ENCODE results near the gene CDK2AP2. TPM values are rescaled to one million over a fixed set of nuclear protein-coding genes. Genes with fewer than 3 reads are reported as not detected.
"Not testable (repeated sequence)": the region's sequence is repeated elsewhere in the genome, so short reads cannot be mapped to it uniquely, and the experiment has no call there.

CDK2AP2 gene
- total RNA-seq, 1 donor from 2014 or later, result 104 TPM

DNA sequence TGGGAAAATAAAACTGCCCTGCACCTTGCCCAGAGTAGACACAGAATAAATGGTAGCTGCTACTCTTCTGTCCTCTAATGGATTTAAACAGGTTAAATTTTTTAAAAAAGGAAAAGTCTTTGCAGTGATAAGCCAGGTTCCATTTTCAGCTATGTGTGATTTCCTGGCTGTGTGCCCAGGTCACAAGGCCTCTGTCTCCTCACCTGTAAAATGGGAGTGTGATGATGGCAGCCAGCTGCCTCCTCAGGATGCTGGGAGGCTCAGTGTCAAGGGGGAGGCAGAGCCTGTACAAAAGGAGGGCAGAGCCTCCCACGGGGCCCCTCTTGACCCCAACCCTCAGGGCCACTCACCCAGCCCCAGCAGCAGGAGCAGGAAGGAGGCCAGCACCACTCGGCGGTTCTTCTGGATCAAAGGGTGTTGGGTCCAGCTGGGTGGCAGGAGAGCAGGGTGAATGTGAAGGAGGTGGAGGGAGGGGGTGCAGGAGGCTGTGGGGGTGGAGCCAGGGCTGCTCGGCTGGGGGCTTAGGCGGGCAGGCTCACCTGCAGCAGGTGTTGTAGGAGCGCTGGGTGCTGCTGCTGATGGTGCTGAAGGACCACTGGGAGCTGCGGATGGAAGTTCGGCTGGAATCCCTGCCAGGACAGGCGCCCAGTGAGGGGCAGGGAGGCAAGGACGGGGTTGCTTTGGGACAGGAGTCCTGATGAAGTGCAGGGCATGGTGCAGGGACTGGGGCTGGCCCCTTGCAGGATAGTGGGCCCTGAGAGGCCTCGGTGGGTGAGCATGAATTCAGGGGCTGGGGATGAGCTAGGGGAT, 40.8 kb downstream of the CDK2AP2 start:
- TF ChIP-seq, protein P1, sequence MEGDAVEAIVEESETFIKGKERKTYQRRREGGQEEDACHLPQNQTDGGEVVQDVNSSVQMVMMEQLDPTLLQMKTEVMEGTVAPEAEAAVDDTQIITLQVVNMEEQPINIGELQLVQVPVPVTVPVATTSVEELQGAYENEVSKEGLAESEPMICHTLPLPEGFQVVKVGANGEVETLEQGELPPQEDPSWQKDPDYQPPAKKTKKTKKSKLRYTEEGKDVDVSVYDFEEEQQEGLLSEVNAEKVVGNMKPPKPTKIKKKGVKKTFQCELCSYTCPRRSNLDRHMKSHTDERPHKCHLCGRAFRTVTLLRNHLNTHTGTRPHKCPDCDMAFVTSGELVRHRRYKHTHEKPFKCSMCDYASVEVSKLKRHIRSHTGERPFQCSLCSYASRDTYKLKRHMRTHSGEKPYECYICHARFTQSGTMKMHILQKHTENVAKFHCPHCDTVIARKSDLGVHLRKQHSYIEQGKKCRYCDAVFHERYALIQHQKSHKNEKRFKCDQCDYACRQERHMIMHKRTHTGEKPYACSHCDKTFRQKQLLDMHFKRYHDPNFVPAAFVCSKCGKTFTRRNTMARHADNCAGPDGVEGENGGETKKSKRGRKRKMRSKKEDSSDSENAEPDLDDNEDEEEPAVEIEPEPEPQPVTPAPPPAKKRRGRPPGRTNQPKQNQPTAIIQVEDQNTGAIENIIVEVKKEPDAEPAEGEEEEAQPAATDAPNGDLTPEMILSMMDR (IDR thresholded peaks at IDR 0.05; ENCODE audit: insufficient read depth, low read length, poor library complexity, severe bottlenecking), result no peak
- no peak for DNase-seq (ENCODE audit: low read depth)
- no peaks in the 10 kb centered on the region for H3K27me3 ChIP-seq (ENCODE audit: control insufficient read depth, insufficient read depth, low read length)
- peaks cover 2% of the 10 kb centered on the region for H3K36me3 ChIP-seq (ENCODE audit: control insufficient read depth, insufficient read depth, low read length)
- no peak overlapping the region for H3K4me3 ChIP-seq (ENCODE audit: low read depth, low read length)

DNA sequence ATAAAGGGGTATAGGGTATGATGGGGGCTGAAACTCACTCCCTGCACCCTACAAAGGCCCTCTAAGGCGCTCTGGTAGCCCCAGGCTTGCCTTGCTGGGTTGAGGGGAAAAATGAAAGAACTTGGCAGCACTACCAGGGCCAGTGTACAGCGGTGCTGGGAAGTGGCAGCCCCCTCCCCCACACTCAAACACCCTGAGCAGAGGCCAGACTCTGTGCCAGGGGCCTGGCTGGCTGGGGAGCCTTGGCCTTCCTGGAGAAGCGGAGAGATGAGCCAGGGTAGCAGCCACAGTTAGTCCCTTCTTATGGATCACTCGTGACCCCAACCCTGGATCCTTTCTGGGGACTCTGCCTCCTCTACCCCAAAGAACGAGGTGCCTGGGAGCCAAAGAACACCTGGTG, 41.6 kb downstream of the CDK2AP2 start:
- no peaks in the 10 kb centered on the region for H3K27me3 ChIP-seq (ENCODE audit: control insufficient read depth, insufficient read depth, low read length)
- TF ChIP-seq, protein P1 (IDR thresholded peaks at IDR 0.05; ENCODE audit: insufficient read depth, low read length, poor library complexity, severe bottlenecking), result no peak
- DNase-seq (ENCODE audit: low read depth), result no peak
- no peak overlapping the region for H3K4me3 ChIP-seq (ENCODE audit: low read depth, low read length)
- peaks cover 2% of the 10 kb centered on the region for H3K36me3 ChIP-seq (ENCODE audit: control insufficient read depth, insufficient read depth, low read length)

DNA sequence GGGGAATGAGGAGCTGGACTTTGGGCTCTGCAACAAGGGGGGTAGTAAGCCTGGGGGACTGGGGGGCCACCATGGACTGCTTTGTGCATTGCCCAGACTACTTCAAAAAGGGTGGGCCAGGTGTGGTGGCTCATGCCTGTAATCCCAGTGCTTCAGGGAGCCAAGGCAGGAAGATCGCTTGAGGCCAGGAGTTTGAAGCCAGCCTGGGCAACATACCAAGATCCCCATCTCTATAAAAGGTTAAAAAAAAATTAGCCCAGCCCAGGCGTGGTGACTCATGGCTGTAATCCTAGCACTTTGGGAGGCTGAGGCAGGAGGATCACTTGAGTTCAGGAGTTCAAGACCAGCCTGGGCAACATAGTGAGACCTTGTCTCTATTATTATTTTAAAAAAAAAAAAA, 42.4 kb downstream of the CDK2AP2 start:
- peak overlapping the region; percentile 90 for H3K4me3 ChIP-seq (ENCODE audit: low read depth, low read length)
- not testable (repeated sequence) for DNase-seq (ENCODE audit: low read depth); H3K36me3 ChIP-seq (ENCODE audit: control insufficient read depth, insufficient read depth, low read length); H3K27me3 ChIP-seq (ENCODE audit: control insufficient read depth, insufficient read depth, low read length)

DNA sequence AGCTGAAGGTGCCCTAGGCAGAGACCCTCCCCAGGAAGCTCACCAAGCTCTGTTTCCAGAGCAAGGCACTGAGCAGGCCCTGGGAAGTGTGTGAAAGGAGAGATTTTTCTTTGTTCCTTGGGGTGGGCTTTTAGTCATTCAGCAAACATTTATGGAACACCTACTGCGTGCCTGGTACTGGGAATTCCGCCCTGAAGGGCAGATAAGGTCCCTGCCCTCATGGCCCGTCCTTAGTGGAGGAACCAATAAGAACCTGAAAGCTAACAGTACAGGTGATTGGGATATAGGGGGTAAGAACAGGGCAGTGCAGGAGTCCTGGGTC, 42.8 kb downstream of the CDK2AP2 start:
- TF ChIP-seq, protein P1 (IDR thresholded peaks at IDR 0.05; ENCODE audit: insufficient read depth, low read length, poor library complexity, severe bottlenecking), result no peak
- H3K4me3 ChIP-seq (ENCODE audit: low read depth, low read length), result peak overlapping the region; percentile 90
- H3K27me3 ChIP-seq (ENCODE audit: control insufficient read depth, insufficient read depth, low read length), result no peaks in the 10 kb centered on the region
- H3K36me3 ChIP-seq (ENCODE audit: control insufficient read depth, insufficient read depth, low read length), result peaks cover 2% of the 10 kb centered on the region
- DNase-seq (ENCODE audit: low read depth), result no peak

DNA sequence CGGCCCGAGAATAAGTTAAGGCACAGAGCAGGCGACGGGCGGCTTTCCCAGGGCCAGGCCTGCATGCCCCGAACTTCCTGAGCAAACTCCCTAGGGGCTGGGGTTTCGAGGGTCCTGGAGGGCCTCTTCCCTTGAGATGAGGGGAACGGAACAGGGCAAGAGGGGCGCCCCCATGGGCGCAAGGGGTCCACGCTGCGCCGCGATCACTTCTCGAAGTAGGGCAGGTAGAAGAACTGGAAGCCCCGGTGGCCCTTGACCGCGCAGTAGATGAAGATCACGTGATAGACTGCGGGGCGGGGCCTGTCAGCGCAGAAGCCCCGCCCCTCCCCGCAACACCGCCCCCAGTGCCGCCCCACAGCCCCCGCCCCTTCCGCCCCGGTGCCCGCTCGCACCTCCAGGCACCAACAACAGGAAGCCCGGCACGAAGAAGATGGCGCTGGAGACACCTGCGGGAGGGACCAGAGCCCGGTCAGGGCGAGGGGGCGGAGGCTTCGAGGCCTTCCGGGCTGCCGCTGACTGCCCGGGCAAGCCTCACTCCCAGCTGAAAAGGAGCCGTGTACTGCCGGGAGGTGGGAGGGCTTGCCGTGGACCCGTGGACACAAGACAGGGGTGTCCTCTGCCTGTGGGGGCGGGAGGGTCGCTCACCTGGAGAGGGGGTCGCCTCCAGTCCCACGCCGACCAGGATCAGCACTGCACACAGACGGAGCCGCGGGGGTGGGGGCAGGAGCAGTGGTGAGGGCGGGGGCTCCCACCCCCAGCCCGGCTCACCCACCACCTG, 43.4 kb downstream of the CDK2AP2 start:
- TF ChIP-seq, protein P1 (IDR thresholded peaks at IDR 0.05; ENCODE audit: insufficient read depth, low read length, poor library complexity, severe bottlenecking), result no peak
- Histone ChIP-seq H3K4me3 (ENCODE audit: low read depth, low read length) (peak overlapping the region; percentile 90), H3K27me3 (ENCODE audit: control insufficient read depth, insufficient read depth, low read length) (no peaks in the 10 kb centered on the region), H3K36me3 (ENCODE audit: control insufficient read depth, insufficient read depth, low read length) (peaks cover 2% of the 10 kb centered on the region)
- peak; percentile 35 for DNase-seq (ENCODE audit: low read depth)

DNA sequence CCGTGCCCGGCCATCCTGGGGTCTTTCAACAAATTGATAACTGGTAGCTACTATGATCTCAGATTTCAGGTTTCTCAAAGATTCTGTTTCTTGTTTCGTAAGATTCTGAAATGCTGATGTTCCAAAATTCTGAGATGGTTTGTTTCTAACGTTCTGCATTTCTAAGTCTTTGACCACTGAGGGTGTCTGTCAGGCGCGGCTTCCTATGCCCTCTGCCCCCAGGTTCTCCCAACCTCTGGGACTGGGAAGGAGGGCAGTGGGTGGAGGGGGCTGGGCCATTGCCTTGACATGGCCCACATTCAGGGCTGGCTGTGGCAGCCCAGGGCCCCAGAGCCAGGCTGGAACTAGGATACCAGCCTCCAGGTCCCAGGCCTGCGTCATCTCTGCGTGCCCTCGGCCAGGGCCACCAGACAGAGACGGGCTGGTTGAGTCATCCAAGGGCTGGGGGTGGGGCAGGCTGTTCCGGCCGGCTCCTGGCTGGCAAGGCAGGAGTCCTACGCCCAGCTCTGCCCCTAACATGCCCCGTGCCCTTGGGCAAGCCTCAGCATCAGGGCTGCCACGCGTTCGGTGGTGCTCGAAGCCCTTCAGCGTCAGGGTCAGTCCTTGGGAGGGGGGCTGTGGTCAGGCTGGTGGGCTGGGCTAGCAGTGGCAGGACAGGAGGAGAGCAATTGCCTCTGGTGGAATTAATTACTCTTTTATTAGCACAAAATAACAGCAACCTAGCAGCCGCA, 44.1 kb downstream of the CDK2AP2 start:
- Histone ChIP-seq H3K36me3 (ENCODE audit: control insufficient read depth, insufficient read depth, low read length) (peaks cover 2% of the 10 kb centered on the region), H3K4me3 (ENCODE audit: low read depth, low read length) (no peak overlapping the region), H3K27me3 (ENCODE audit: control insufficient read depth, insufficient read depth, low read length) (no peaks in the 10 kb centered on the region)
- peak; percentile 29 for DNase-seq (ENCODE audit: low read depth)
- TF ChIP-seq, protein P1 (IDR thresholded peaks at IDR 0.05; ENCODE audit: insufficient read depth, low read length, poor library complexity, severe bottlenecking), result no peak

Data from kidney epithelial cell (primary cell).